LNCAP (cell line): ENCODE data around the gene DHX38.

Experiments
- CTCF ChIP-seq: fragments of 450-650 bp; IDR thresholded peaks from 2 replicates; pipeline ENCODE4 v1.5.1; 2017; ENCODE audit warnings: mild to moderate bottlenecking

The DHX38 gene

DNA sequence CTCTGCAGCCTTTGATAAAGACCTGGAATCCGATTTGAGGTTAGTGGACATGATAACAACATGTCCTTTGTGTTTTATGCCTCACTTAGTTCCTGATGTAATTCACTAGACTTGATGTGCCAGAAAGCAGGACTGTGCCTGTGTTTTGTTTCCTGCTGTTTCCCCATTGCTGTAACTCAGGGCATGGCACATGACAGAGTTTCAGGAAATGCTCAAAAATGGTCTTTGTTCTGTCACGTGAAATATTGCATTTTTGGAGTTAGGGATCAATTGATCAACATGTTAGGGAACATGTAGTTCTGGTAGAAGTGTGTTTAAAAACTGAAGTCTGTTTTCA, 32.8 kb downstream of the DHX38 start:
- no peak for TF ChIP-seq CTCF

- no peak for TF ChIP-seq CTCF
These were observed 35.1 kb downstream of the DHX38 start for GRCh38 chr16:72128701-72129100.

GRCh38 chr16:72129976-72130656, 36.5 kb downstream of the DHX38 start:
- no peak for TF ChIP-seq CTCF

DNA sequence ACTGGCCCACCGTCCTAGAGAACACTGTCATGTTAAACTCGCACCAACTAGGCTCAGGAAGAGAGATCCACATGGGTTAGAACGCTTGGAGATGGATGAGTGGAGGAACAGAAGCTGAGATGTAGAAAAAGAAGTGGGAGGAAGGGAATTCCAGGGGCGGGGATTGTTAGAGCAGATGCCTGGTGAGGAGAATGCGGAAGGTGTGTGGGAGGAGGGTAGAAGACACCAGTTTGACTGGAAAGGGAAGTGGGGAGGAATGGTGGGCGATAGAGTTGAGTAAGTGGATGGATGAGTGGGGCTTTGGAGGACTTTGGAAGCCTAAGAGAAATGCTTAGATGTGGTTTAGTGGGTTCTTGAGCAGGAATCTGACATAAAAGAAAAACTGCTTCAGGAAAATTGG, 37.4 kb downstream of the DHX38 start:
- no peak for TF ChIP-seq CTCF

DNA sequence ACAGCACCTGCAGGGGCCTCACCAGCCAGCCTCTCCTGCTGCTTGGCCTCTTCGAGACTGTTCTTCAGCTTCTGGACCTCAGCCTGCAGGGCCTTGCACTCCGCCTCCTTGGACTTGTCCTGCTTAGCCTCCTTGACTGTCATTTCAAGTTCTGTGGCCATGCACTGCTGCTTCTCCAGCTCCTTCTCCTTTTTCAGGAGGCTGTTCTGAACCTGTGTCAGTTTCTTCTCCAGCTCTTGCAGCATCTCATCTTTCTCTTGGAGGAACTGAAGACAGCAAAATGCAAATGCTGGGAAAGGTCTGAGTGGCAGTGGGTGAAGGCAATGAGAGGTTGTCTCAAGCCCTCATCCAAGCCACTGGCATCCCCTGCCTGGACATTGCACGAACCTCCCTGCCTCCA, 39.1 kb downstream of the DHX38 start:
- TF ChIP-seq CTCF, result no peak

GRCh38 chr16:72134507-72134906, 40.9 kb downstream of the DHX38 start:
- no peak for TF ChIP-seq CTCF

DNA sequence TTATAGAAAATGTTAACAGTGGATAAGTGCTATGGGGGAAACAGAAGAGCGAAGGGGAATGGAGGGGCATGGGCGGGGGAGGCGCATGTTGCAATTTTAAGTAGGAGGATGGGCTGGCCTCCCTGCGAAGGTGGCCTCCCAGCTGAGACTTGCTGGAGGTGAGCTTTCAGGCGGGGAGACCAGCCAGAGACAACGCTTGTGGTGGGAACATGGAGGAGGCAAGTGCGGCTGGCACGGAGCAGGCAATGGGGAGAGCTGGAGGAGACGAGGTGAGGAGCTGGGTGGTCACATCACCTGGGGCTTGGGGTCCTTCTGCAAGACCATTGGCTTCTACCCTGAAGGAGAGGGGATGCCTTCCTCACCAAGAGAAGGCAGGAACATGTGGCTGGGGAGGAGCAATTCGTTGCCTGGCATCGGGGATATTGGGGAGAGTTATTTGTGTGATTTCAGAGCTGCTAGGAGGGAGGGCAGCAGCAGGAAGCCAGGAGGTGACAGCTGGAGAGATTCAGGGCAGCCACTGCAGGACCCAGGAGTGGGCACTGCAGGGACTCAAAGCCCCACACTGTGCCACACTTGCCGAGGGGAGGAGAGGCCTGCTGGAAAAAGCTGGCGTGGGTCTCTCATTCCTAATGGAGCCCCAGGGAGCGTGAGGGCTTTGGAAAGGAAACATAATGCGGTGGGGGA, 43.9 kb downstream of the DHX38 start:
- no peak for TF ChIP-seq CTCF
